Mesendoderm (in vitro differentiated cells): ENCODE measurements around the gene SPTSSB.

Experiments
- DNase-seq: peaks from one replicate; pipeline ENCODE4 v3.0.0; 2013
- H2AK5ac ChIP-seq: 2 replicates; pipeline ENCODE4 v1.6.1; 2013; ENCODE audit warnings: low read length, inconsistent platforms
- H2BK120ac ChIP-seq: 2 replicates; pipeline ENCODE4 v1.6.1; 2013; ENCODE audit warnings: low read depth, mild to moderate bottlenecking, low read length, moderate library complexity, mixed read lengths
- H2BK15ac ChIP-seq: replicated peaks from 2 replicates; pipeline ENCODE4 v1.6.1; 2013; ENCODE audit warnings: low read depth, mild to moderate bottlenecking, moderate library complexity
- H2BK5ac ChIP-seq: 2 replicates; pipeline ENCODE4 v1.6.1; 2013; ENCODE audit warnings: low read length, inconsistent platforms
- H3K18ac ChIP-seq: 2 replicates; pipeline ENCODE4 v1.6.1; 2013; ENCODE audit warnings: mild to moderate bottlenecking, low read length, mixed read lengths
- H3K23ac ChIP-seq: one replicate; pipeline ENCODE4 v1.6.1; 2013; ENCODE audit warnings: low read length
- H3K27ac ChIP-seq: 2 replicates; pipeline ENCODE4 v1.5.1; 2013; ENCODE audit warnings: low read depth, mild to moderate bottlenecking, inconsistent platforms, low read length, moderate library complexity
- H3K27me3 ChIP-seq: 2 replicates; pipeline ENCODE4 v1.6.1; 2013; ENCODE audit warnings: low read length, control low read depth, mild to moderate bottlenecking, inconsistent platforms; ENCODE audit not compliant: insufficient read depth, poor library complexity
- H3K36me3 ChIP-seq: 2 replicates; pipeline ENCODE4 v1.6.1; 2013; ENCODE audit warnings: low read length, inconsistent platforms; ENCODE audit not compliant: control insufficient read depth, insufficient read depth
- H3K4ac ChIP-seq: one replicate; pipeline ENCODE4 v1.6.1; 2013; ENCODE audit warnings: low read depth, mild to moderate bottlenecking, low read length, moderate library complexity
- H3K4me1 ChIP-seq: 2 replicates; pipeline ENCODE4 v1.6.1; 2013; ENCODE audit warnings: low read depth, low read length, inconsistent platforms; ENCODE audit not compliant: control insufficient read depth
- H3K4me2 ChIP-seq: 2 replicates; pipeline ENCODE4 v1.6.1; 2013; ENCODE audit warnings: low read length
- H3K4me3 ChIP-seq: 2 replicates; pipeline ENCODE4 v1.5.1; 2013; ENCODE audit warnings: mild to moderate bottlenecking, low read length
- H3K56ac ChIP-seq: one replicate; pipeline ENCODE4 v1.6.1; 2013; ENCODE audit warnings: low read length
- H3K79me1 ChIP-seq: 2 replicates; pipeline ENCODE4 v1.6.1; 2013; ENCODE audit warnings: low read length, inconsistent platforms
- H3K79me2 ChIP-seq: 2 replicates; pipeline ENCODE4 v1.6.1; 2013; ENCODE audit warnings: mild to moderate bottlenecking, low read length; ENCODE audit not compliant: control insufficient read depth, insufficient read depth
- H3K9ac ChIP-seq: 2 replicates; pipeline ENCODE4 v1.6.1; 2013; ENCODE audit warnings: low read length, inconsistent platforms
- H4K5ac ChIP-seq: one replicate; pipeline ENCODE4 v1.6.1; 2013; ENCODE audit warnings: low read length
- H4K8ac ChIP-seq: one replicate; pipeline ENCODE4 v1.6.1; 2013; ENCODE audit warnings: low read depth, mild to moderate bottlenecking, control low read depth, low read length, moderate library complexity
- WGBS: extraction: QIAGEN DNeasy Blood & Tissue Kit; methylation state at CpG from one replicate; pipeline ENCODE4 v1.1.7; 2013; ENCODE audit warnings: low lambda C conversion rate, missing lambda C conversion rate; ENCODE audit not compliant: insufficient coverage; ENCODE audit errors: extremely low coverage; 5-methylcytosine and 5-hydroxymethylcytosine counted together

Gene SPTSSB

DNA sequence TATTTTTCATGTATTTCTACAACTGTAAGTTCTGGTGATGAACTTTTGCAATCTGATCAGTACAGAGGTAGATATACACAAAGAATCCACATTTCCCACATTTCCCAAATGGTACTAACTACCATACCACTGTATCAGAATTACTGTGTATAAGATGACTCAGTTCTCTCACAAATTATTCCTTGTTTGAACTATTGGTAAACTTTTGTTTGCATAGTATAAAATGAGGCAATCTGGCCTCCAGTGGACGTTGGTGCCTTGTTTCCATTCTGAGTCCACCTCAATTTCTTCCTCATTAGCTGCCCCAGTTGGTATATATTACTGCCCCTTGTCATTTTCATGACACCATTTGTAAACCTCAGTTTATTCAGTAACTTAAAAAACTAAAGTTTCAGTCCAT, 38.5 kb downstream of the SPTSSB start:
- no peaks in the 10 kb centered on the region for H3K27me3 ChIP-seq
- no peaks in the 10 kb centered on the region for H3K79me2 ChIP-seq
- DNase-seq: no peak
- H3K36me3 ChIP-seq: no peaks in the 10 kb centered on the region
- WGBS: no CpG with 5 or more reads among the region's 1 CpG
- no peaks in the 10 kb centered on the region for H3K79me1 ChIP-seq
- H2BK5ac ChIP-seq: no peak overlapping the region
- H3K4me2 ChIP-seq: no peak overlapping the region
- H3K4ac ChIP-seq: no peak overlapping the region
- H3K18ac ChIP-seq: no peak overlapping the region
- H3K4me1 ChIP-seq: no peaks in the 10 kb centered on the region
- no peak overlapping the region for H4K8ac ChIP-seq
- no peak overlapping the region for H3K23ac ChIP-seq
- H3K56ac ChIP-seq: no peak overlapping the region
- no peak overlapping the region for H2BK15ac ChIP-seq
- H3K27ac ChIP-seq: no peak overlapping the region
- H2AK5ac ChIP-seq: no peak overlapping the region
- no peak overlapping the region for H3K9ac ChIP-seq
- H3K4me3 ChIP-seq: no peak overlapping the region
- H4K5ac ChIP-seq: no peak overlapping the region
- no peak overlapping the region for H2BK120ac ChIP-seq

DNA sequence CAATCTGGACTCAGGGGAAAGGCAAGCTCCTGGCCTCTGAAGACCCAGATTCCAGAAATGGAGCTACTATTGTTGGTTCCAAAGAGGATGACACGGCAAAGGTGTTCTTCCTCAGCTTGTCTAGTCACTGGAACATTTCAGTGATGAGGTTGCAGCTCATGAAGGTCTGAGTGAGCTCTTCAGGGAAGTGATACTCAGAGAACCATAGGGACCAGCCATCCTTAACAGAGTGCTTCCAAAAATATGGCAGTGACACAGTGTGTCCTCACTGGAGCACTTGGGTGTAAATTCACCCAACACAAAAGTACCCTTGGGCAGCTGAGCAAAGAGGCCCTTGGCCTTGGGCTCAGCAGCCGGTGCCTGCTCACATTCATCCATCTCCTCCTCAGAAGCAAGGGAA, 46.3 kb downstream of the SPTSSB start:
- Histone ChIP-seq H3K4ac (no peak overlapping the region), H3K4me3 (no peak overlapping the region), H4K8ac (no peak overlapping the region), H3K27ac (no peak overlapping the region), H2AK5ac (no peak overlapping the region), H3K27me3 (no peaks in the 10 kb centered on the region), H3K79me2 (no peaks in the 10 kb centered on the region), H3K36me3 (no peaks in the 10 kb centered on the region), H3K4me2 (no peak overlapping the region), H3K18ac (no peak overlapping the region), H3K79me1 (no peaks in the 10 kb centered on the region), H3K56ac (no peak overlapping the region), H4K5ac (no peak overlapping the region), H3K9ac (no peak overlapping the region), H3K4me1 (no peaks in the 10 kb centered on the region), H2BK5ac (no peak overlapping the region), H2BK15ac (no peak overlapping the region), H2BK120ac (no peak overlapping the region), H3K23ac (no peak overlapping the region)
- WGBS: no CpG with 5 or more reads among the region's 2 CpGs
- DNase-seq: no peak

DNA sequence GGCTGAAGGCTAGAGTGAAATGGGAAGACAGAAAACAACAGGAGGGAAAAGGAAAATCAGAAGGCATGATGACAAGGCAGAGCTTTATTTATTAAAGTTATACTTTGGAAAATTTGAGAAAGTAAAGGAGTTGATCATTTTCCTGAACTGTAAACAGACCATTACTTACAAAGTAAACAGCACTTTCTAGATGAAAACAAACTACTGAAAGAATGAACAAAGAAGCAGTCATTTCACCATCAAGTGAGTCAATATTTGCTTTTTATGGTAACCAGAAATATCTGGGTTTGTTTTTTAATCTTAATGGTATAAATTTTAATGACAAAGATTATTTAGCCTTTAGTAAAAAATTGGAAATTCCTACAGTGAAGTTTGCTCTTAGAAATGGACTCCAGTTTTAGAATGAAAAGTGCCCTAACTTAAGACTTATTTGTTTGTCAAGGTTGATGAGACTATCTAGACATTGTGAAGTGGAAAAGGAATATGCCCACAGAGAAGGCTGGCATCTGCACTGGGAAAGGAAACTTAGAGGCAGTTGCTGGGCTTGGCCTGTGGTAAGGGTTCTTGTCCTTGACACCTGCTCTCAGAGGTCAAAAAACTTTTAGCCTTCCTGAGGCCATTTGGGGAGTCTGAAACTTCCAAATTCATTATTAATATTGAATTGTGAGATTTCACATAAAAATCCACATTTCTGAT, 47.2 kb downstream of the SPTSSB start:
- no peak overlapping the region for H3K18ac ChIP-seq

DNA sequence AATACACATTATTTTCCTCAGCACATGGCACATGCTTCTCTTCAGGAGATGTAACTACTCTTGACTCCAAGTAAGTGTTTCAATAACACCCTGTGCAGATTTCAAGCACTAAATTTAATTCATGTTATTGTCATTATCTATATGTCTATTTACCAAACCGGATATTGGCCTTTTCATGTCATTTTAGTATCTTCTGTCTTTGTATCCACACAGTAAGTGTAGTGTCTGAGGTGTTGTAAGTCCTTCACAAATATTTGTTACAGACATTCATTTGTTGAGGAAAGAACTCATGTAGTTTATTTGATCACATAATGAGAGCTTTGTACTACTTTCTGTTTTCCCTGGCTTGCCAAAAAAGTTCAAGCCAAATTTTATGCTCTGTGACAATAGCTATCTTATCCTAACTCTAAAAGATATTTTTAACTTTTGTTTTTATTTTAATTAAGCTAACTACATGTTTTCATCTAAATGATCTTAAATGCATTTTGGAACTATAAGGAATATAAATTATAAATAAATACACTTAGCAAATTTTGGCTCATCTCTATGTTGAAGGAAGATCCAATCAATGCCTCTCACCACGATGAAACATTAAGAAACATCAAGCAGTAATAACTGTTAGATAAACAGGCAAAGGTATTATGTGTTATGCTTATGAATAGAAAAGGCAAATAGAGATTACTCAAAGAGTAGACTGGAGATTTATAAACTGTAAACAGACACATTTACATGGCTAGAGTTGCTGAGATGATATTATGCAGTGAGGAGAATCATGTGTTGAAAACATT, 48.3 kb downstream of the SPTSSB start:
- Histone ChIP-seq H3K27me3 (no peaks in the 10 kb centered on the region), H2AK5ac (no peak overlapping the region), H3K4ac (no peak overlapping the region), H4K8ac (no peak overlapping the region), H3K4me1 (no peaks in the 10 kb centered on the region), H3K36me3 (no peaks in the 10 kb centered on the region), H3K79me1 (no peaks in the 10 kb centered on the region), H3K9ac (no peak overlapping the region), H3K4me3 (no peak overlapping the region), H2BK120ac (no peak overlapping the region), H3K23ac (no peak overlapping the region), H3K27ac (no peak overlapping the region), H3K56ac (no peak overlapping the region), H2BK15ac (no peak overlapping the region), H3K4me2 (no peak overlapping the region), H3K79me2 (no peaks in the 10 kb centered on the region), H4K5ac (no peak overlapping the region), H3K18ac (no peak overlapping the region), H2BK5ac (no peak overlapping the region)
- no peak for DNase-seq
- WGBS: no CpG with 5 or more reads among the region's 2 CpGs

More for the DNA sequence above, 47.2 kb downstream of the SPTSSB start:
- Histone ChIP-seq H3K79me1 (no peaks in the 10 kb centered on the region), H2AK5ac (no peak overlapping the region), H3K36me3 (no peaks in the 10 kb centered on the region), H3K4ac (no peak overlapping the region), H2BK15ac (no peak overlapping the region), H3K27ac (no peak overlapping the region), H3K9ac (no peak overlapping the region), H2BK120ac (no peak overlapping the region), H3K56ac (no peak overlapping the region), H3K79me2 (no peaks in the 10 kb centered on the region), H3K4me3 (no peak overlapping the region), H4K5ac (no peak overlapping the region), H3K4me2 (no peak overlapping the region), H4K8ac (no peak overlapping the region), H2BK5ac (no peak overlapping the region), H3K27me3 (no peaks in the 10 kb centered on the region), H3K23ac (no peak overlapping the region), H3K4me1 (no peaks in the 10 kb centered on the region)
- no peak for DNase-seq

DNA sequence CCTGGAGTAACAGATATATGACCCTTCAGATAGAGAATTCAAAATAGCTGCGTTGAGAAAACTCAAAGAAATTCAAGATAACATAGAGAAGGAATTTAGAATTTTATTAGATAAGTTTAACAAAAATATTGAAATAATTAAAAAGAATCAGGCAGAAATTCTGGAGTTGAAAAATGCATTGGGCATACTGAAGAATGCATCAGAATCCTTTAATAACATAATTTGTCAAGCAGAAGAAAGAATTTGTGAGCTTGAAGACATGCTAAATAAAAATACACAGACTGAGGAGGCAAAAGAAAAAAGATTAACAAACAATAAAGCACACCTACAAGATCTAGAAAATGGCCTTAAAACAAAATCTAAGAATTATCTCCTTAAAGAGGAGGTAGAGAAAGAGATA, 50.5 kb downstream of the SPTSSB start:
- no peak overlapping the region for H3K23ac ChIP-seq
- H3K4me2 ChIP-seq: no peak overlapping the region
- no peaks in the 10 kb centered on the region for H3K79me2 ChIP-seq
- H3K4me3 ChIP-seq: no peak overlapping the region
- H4K8ac ChIP-seq: no peak overlapping the region
- 100% methylated on average over 1 of the region's 1 CpG for WGBS
- H2BK5ac ChIP-seq: no peak overlapping the region
- no peak overlapping the region for H2BK15ac ChIP-seq
- H3K4me1 ChIP-seq: no peaks in the 10 kb centered on the region
- no peak overlapping the region for H3K4ac ChIP-seq
- no peak overlapping the region for H3K27ac ChIP-seq
- H3K27me3 ChIP-seq: no peaks in the 10 kb centered on the region
- no peak overlapping the region for H3K56ac ChIP-seq
- H3K79me1 ChIP-seq: no peaks in the 10 kb centered on the region
- H4K5ac ChIP-seq: no peak overlapping the region
- no peak for DNase-seq
- no peak overlapping the region for H2BK120ac ChIP-seq
- H2AK5ac ChIP-seq: no peak overlapping the region
- H3K9ac ChIP-seq: no peak overlapping the region
- H3K18ac ChIP-seq: no peak overlapping the region
- no peaks in the 10 kb centered on the region for H3K36me3 ChIP-seq
